ENCODE results near the gene INO80B. TPM values are rescaled to one million over a fixed set of nuclear protein-coding genes. Genes with fewer than 3 reads are reported as not detected.

INO80B gene
- total and polyA plus RNA-seq, 11 donors = 11.7 to 29.2 (median 22.6) TPM

DNA sequence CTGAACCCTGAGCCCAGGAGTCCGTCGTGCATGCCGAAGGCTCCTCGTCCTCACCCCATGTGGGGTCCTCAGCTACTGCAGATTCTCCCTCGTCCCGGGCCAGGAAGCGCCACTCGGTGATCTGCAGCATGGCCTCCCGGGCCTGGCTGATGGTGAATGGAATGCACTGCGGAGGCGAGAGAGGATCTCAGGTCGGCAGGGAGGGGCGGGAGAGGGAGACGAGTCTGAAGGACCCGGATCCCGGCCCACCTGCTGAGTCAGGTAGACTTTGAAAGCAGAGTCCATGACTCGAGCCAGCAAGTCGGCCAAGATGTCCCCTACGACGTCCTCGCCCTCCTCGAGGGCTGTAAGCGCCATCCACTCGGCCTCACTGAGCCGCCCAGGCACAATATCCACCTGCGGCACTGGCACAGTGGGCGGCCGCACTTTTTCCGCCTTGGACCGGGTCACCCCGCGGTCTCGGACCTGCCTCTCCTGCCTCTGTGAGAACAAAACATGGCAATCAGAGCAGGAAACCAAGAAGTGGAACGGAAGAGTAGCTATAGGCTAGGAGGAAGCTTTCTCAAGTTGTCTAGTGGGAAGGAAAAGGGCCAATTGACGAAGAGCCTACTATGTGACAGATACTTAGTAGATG is 39.0 kb upstream of the INO80B start:
- H3K9me3 ChIP-seq = no peaks in the 10 kb centered on the region
- H3K4me3 ChIP-seq = peak overlapping the region; percentile 42 to 77 (median 65)
- DNase-seq (no peak), ATAC-seq (peak in 1 of 4 donors; percentile 6)
- intact Hi-C loops (cut with DNase I) = loop anchor here in 2 of 10 donors (2.0 to 5.0 kb wide), 2 partner anchors 23 to 41 kb away; partner anchors contain the start of genes INO80B (in 1 of the 2) and WBP1 (in 1 of the 2)
- peak overlapping the region in 8 of 12 donors; percentile 35 to 83 (median 63) for H3K27ac ChIP-seq
- TF ChIP-seq, protein P1, sequence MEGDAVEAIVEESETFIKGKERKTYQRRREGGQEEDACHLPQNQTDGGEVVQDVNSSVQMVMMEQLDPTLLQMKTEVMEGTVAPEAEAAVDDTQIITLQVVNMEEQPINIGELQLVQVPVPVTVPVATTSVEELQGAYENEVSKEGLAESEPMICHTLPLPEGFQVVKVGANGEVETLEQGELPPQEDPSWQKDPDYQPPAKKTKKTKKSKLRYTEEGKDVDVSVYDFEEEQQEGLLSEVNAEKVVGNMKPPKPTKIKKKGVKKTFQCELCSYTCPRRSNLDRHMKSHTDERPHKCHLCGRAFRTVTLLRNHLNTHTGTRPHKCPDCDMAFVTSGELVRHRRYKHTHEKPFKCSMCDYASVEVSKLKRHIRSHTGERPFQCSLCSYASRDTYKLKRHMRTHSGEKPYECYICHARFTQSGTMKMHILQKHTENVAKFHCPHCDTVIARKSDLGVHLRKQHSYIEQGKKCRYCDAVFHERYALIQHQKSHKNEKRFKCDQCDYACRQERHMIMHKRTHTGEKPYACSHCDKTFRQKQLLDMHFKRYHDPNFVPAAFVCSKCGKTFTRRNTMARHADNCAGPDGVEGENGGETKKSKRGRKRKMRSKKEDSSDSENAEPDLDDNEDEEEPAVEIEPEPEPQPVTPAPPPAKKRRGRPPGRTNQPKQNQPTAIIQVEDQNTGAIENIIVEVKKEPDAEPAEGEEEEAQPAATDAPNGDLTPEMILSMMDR (IDR thresholded peaks at IDR 0.05) = no peak
- TF ChIP-seq POLR2A (IDR thresholded peaks at IDR 0.05) = no peak
- no peaks in the 10 kb centered on the region for H3K27me3 ChIP-seq
- no peaks in the 10 kb centered on the region for H3K36me3 ChIP-seq
- 55 to 73% (median 59%) methylated on average over 34 to 35 of the region's 35 CpGs for WGBS, 4 donors
- peaks cover 0 to 48% (median 23%) of the 10 kb centered on the region in 12 donors for H3K4me1 ChIP-seq

DNA sequence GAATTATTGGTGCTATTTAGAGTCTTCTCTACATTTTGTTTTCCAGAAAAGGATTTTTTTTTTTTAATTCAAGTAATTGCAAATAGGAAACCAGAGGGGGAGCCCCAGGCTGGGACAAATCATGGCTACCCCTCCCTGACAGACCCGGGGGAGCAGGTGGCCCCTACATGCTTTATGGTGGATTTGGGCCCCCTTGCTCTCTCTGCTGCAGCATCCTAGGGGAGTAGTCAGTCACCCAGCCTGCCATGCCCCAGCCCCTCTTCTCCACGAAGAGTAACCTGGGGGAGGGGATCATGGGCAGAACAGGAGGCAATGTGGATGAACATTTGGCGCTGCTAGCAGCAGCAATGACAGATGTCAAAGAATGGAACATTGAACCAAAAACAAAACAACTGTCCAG is 38.1 kb upstream of the INO80B start:
- H3K9me3 ChIP-seq = no peaks in the 10 kb centered on the region
- 65 to 76% (median 70%) methylated on average over 3 of the region's 3 CpGs for WGBS, 4 donors
- TF ChIP-seq POLR2A (IDR thresholded peaks at IDR 0.05) = no peak
- TF ChIP-seq, protein P1 (IDR thresholded peaks at IDR 0.05) = peak in 3 of 12 donors; percentile 4 to 12 (median 8)
- no peaks in the 10 kb centered on the region for H3K27me3 ChIP-seq
- ATAC-seq = no peak
- no peak for DNase-seq
- peaks cover 0 to 53% (median 24%) of the 10 kb centered on the region in 12 donors for H3K4me1 ChIP-seq
- intact Hi-C loops (cut with DNase I) = loop anchor here in 1 of 10 donors (5.0 kb wide), 1 partner anchor 41 kb away; the partner anchor contains the start of genes INO80B and WBP1
- no peak overlapping the region for H3K27ac ChIP-seq
- H3K4me3 ChIP-seq = no peak overlapping the region
- no peaks in the 10 kb centered on the region for H3K36me3 ChIP-seq

DNA sequence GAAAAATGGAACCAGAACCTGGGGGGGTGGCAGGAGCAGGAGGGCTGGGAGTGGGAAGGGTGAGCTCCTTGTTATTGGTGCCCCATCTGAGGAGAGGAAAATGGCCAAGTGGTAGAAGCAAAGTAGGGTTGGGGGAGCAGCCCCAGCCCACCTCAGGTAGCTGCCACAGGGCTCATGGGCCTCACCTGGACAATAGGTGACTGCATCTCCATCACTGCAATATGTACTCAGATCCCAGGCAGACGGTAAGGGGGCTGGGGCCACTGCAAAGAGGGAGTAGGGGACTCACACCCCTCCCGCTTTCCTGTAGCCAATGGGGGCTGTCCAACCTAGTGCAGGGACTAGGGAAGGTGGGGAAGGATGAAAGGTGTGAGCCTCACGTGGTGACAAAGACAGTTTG is 37.7 kb upstream of the INO80B start:
- DNase-seq (no peak), ATAC-seq (no peak)
- H3K27ac ChIP-seq = no peak overlapping the region
- peaks cover 0 to 57% (median 27%) of the 10 kb centered on the region in 12 donors for H3K4me1 ChIP-seq
- WGBS, 4 donors = 85 to 89% (median 88%) methylated on average over 3 of the region's 3 CpGs
- H3K27me3 ChIP-seq = no peaks in the 10 kb centered on the region
- H3K9me3 ChIP-seq = no peaks in the 10 kb centered on the region
- intact Hi-C loops (cut with DNase I) = loop anchor here in 1 of 10 donors (5.0 kb wide), 1 partner anchor 40 kb away; the partner anchor contains the start of genes INO80B and WBP1
- TF ChIP-seq, protein P1 (IDR thresholded peaks at IDR 0.05) = no peak
- TF ChIP-seq POLR2A (IDR thresholded peaks at IDR 0.05) = no peak
- H3K36me3 ChIP-seq = no peaks in the 10 kb centered on the region
- H3K4me3 ChIP-seq = no peak overlapping the region

DNA sequence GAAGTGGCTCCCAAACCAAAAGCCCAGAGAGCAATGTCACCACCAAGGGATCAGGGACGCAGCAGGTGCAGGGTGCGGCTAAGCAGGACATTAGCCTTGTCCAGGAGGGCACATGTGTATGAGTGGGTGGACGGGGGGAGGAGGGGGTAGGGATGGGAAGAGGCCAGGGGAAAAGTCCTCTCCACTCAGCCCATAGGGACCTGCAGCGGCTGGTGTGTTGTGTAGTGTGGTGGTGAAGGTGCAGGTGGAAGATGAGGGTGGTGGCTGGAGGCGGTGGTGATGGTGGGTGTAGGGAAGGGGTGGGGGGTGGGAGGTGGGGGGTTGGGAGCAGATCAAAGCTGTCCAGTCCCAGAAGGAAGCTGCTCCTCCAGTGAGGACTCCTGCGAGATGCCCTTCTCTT is 37.1 kb upstream of the INO80B start:
- WGBS, 4 donors = 90 to 95% (median 93%) methylated on average over 6 of the region's 6 CpGs
- Histone ChIP-seq H3K36me3 (no peaks in the 10 kb centered on the region), H3K4me3 (no peak overlapping the region), H3K9me3 (no peaks in the 10 kb centered on the region), H3K4me1 (peaks cover 0 to 59% (median 28%) of the 10 kb centered on the region in 12 donors), H3K27ac (peak overlapping the region in 1 of 12 donors; percentile 3), H3K27me3 (no peaks in the 10 kb centered on the region)
- TF ChIP-seq, protein P1 (IDR thresholded peaks at IDR 0.05) = no peak
- TF ChIP-seq POLR2A (IDR thresholded peaks at IDR 0.05) = no peak
- ATAC-seq = no peak
- intact Hi-C loops (cut with DNase I) = loop anchor here in 1 of 10 donors (5.0 kb wide), 1 partner anchor 40 kb away; the partner anchor contains the start of genes INO80B and WBP1
- DNase-seq = no peak
